ENCODE data around the gene KLHDC10.

DNA sequence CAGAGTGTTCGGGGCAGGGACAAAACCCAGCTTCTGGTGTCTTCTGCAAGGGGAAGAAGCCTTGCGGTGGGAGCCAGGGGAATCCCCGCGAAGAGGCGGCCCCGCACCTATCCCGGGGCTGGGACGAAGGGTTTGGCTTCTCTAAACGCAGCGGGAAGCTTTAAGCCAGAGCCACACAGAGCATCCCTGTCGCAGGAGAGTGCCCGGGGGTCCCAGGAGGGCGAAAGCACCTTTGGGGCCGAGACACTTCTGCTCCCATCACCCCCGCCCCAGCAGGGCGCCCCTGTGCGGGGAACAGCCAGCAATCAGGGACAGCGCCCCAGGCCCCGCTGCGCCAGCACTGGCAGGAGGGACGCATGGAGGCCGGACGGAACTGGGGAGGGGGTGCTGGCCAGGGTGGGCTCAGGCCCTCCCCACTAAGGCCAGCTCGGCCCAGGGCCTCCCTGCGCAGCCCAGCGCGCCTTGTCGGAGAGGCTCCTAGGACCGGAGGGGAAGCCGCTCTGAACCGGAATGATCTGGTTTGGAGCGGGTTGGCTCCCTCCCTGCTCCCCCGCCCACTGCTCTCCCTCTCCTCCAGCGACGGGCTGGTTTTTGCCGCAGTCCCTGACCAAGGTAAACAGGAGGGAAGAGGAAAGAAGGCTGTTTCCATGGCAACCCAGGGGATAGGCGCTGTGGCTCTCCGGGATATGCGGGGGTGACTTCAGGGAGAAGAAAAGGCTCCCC, 71.0 kb downstream of the KLHDC10 start:
- no peak for TF ChIP-seq POLR2A (IDR thresholded peaks at IDR 0.05; ENCODE audit: low read depth)
- TF ChIP-seq, protein P1, sequence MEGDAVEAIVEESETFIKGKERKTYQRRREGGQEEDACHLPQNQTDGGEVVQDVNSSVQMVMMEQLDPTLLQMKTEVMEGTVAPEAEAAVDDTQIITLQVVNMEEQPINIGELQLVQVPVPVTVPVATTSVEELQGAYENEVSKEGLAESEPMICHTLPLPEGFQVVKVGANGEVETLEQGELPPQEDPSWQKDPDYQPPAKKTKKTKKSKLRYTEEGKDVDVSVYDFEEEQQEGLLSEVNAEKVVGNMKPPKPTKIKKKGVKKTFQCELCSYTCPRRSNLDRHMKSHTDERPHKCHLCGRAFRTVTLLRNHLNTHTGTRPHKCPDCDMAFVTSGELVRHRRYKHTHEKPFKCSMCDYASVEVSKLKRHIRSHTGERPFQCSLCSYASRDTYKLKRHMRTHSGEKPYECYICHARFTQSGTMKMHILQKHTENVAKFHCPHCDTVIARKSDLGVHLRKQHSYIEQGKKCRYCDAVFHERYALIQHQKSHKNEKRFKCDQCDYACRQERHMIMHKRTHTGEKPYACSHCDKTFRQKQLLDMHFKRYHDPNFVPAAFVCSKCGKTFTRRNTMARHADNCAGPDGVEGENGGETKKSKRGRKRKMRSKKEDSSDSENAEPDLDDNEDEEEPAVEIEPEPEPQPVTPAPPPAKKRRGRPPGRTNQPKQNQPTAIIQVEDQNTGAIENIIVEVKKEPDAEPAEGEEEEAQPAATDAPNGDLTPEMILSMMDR (IDR thresholded peaks at IDR 0.05): no peak
- TF ChIP-seq POLR2AphosphoS5 (IDR thresholded peaks at IDR 0.05): peak; percentile 52 to 69
- no peak for TF ChIP-seq EP300 (IDR thresholded peaks at IDR 0.05)
